K562 (cell line): ENCODE data around the gene IL6ST. TPM values are rescaled to one million over a fixed set of nuclear protein-coding genes. Genes with fewer than 3 reads are reported as not detected.
A peak's percentile ranks its signal among the peaks of the same experiment; 100 is the strongest.

Experiments
- CCAR2 ChIP-seq: fragments of 200-400 bp; formaldehyde crosslinking; IDR thresholded peaks from 2 replicates; pipeline ENCODE4 v1.6.1; 2017; ENCODE audit warnings: mild to moderate bottlenecking, low read depth, low read length
- GMEB1 ChIP-seq: fragments of 250-450 bp; sonication (Bioruptor Pico); IDR thresholded peaks from 2 replicates; pipeline ENCODE4 v1.4.0; 2020; ENCODE audit warnings: mild to moderate bottlenecking
- ILF3 ChIP-seq: fragments of 450-650 bp; IDR thresholded peaks from 2 replicates; pipeline ENCODE4 v1.6.1; 2018; ENCODE audit warnings: antibody characterized with exemption, mild to moderate bottlenecking, moderate library complexity, borderline replicate concordance
- MGA ChIP-seq: fragments of 450-650 bp; IDR thresholded peaks from 2 replicates; pipeline ENCODE4 v1.6.1; 2016; ENCODE audit warnings: mild to moderate bottlenecking, moderate library complexity
- NBN ChIP-seq: fragments of 450-650 bp; IDR thresholded peaks from 2 replicates; pipeline ENCODE4 v1.6.1; 2016; ENCODE audit warnings: low read depth, mild to moderate bottlenecking
- NFE2L1 ChIP-seq: fragments of 450-650 bp; IDR thresholded peaks from 2 replicates; pipeline ENCODE4 v1.6.1; 2016; ENCODE audit warnings: missing genetic modification characterization, low read depth, mild to moderate bottlenecking, missing compliant biosample characterization, moderate library complexity, borderline replicate concordance
- PHF8 ChIP-seq: fragments of 200-600 bp; sonication (generic); IDR thresholded peaks from 2 replicates; pipeline ENCODE4 v1.6.1; 2012; ENCODE audit warnings: mixed run types, mild to moderate bottlenecking, inconsistent platforms, low read length, moderate library complexity, borderline replicate concordance
- PYGO2 ChIP-seq: fragments of 450-650 bp; IDR thresholded peaks from 2 replicates; pipeline ENCODE4 v1.6.1; 2016; ENCODE audit warnings: mild to moderate bottlenecking, missing genetic modification characterization, moderate library complexity, missing compliant biosample characterization
- TAF9B ChIP-seq: fragments of 450-650 bp; IDR thresholded peaks from 2 replicates; pipeline ENCODE4 v1.6.1; 2018; ENCODE audit warnings: mild to moderate bottlenecking; ENCODE audit not compliant: partially characterized antibody
- TFAM ChIP-seq: fragments of 250-450 bp; sonication (Bioruptor Pico); conservative IDR thresholded peaks from 2 replicates; pipeline ENCODE4 v1.5.0; 2021; ENCODE audit warnings: mild to moderate bottlenecking, moderate library complexity
- ZEB2 ChIP-seq: fragments of 450-650 bp; IDR thresholded peaks from 2 replicates; pipeline ENCODE4 v1.6.1; 2016
- ZNF121 ChIP-seq: sonication (generic); formaldehyde crosslinking; conservative IDR thresholded peaks from 2 replicates; pipeline ENCODE4 v1.8.0; 2022; ENCODE audit warnings: missing genetic modification reagents
- ZNF511 ChIP-seq: sonication (generic); formaldehyde crosslinking; IDR thresholded peaks from 2 replicates; pipeline ENCODE4 v1.8.0; 2022; ENCODE audit warnings: mild to moderate bottlenecking, missing genetic modification reagents
- polyA plus RNA-seq, 8 experiments: library from polyadenylated mRNA; depleted of rRNA in 4 of 8; stranded (reverse) in 5 of 8; unstranded in 3 of 8; fragments of >200 nt; fragmentation: Nextera tagmentation in 2 of 8; fragmentation: Illumina TruSeq in 1 of 8; extraction: Ambion mirVana in 2 of 8; extraction: Trizol in 1 of 8; gene quantifications; 2 replicates each; pipeline versions ENCODE4 v1.2.1 to v1.2.3, GENCODE V29; 2011 to 2014; ENCODE audit warnings: inconsistent platforms in 1 of 8, missing spikeins in 1 of 8
- total RNA-seq, 7 experiments: library from RNA; depleted of rRNA in 6 of 7; stranded (reverse); fragments of >200 nt in 6 of 7; fragmentation: Illumina TruSeq in 2 of 7; extraction: Trizol in 2 of 7; gene quantifications; 2 replicates each; pipeline versions ENCODE4 v1.2.1 to v1.2.3, GENCODE V29; 2011 to 2021; ENCODE audit warnings: low replicate concordance in 1 of 7

IL6ST gene
- total and polyA plus RNA-seq, 9 of the 15 experiments (the other 6 are each of a cell fraction or from before 2014, with no cell fraction given) = 2.0 to 27.0 (median 7.9) TPM

- TF ChIP-seq MGA (peak; percentile 74), TAF9B (peak; percentile 45), ILF3 (no peak), PYGO2 (tag) (no peak), TFAM (no peak), ZNF511 (CRISPR knock-in tag) (no peak), GMEB1 (CRISPR knock-in tag) (peak; percentile 60), PHF8 (peak; percentile 79; the same call in 1 of the 2 replicates), ZNF121 (CRISPR knock-in tag) (no peak), NBN (no peak), ZEB2 (no peak), CCAR2 (no peak), NFE2L1 (tag) (no peak)
Observed at GRCh38 chr5:55994998-55995914, 493 bp upstream of the IL6ST start (continued).
